ENCODE results near the gene ZNF385D.

- TF ChIP-seq ZNF274 (IDR thresholded peaks at IDR 0.05; ENCODE audit: low read depth, low read length) (no peak), YY1 (IDR thresholded peaks at IDR 0.05; ENCODE audit: insufficient read depth, insufficient read length) (no peak), SUZ12 (IDR thresholded peaks at IDR 0.05; ENCODE audit: extremely low read depth, insufficient read depth, insufficient read length) (no peak)
Observed at GRCh38 chr3:21411058-21411457, 340.0 kb downstream of the ZNF385D start.
